GM18526 (cell line): ENCODE results near the gene NOS1AP.

Experiments used
- POLR2A ChIP-seq: IDR thresholded peaks from 3 replicates; pipeline ENCODE4 v1.6.1; 2011; ENCODE audit not compliant: insufficient read length; ENCODE audit errors: extremely low read depth

Gene NOS1AP

DNA sequence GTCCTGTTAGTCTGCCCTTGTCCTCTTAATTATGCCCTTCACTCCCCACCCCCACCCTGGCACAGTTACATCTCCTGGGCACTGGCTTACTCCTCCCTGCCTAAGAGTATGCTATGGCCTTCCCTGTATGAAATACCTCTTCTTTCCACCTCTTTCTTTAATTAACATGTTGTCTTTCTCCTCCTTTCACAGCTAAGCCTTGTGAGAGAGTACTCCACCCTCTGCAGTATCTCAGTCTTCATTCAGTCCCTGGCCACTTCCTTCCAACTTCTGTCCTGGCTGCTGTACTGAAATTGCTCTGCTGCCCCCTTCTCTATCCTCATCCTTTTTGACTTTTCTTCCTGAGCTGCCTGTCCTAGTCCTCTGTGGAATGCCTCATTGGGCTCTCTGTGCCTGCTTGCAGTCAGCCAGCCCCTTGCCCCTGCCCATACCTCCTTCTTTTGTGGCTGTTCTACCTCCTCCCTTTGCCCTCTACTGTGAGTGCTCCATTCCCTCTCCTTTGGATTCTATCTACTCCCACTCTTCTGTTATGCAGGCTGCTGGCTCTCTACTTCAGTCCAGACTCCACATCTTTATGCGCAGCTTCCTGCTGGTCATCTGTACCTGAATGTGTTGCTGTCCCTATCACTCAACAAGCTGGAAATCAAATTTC, 8.3 kb downstream of the NOS1AP start:
- no peak for TF ChIP-seq POLR2A

DNA sequence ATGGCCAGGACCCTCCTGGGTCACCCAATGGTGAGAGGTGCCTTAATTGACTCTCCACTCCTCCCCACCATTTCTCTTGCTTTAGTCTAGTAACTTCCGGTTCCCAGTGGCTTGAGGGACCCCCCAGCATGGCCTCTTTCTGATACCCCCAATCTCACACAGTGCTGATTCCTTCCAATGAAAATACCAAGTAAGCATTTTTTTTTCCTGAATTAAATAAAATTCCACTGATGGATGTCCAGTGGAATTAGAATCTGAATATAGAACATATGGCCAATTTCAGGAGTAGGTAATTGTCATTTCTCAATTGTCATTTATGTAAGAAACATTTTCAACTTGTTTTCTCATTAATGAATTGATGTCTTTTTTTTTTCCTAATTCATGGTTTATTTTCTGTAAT, 9.5 kb downstream of the NOS1AP start:
- no peak for TF ChIP-seq POLR2A

DNA sequence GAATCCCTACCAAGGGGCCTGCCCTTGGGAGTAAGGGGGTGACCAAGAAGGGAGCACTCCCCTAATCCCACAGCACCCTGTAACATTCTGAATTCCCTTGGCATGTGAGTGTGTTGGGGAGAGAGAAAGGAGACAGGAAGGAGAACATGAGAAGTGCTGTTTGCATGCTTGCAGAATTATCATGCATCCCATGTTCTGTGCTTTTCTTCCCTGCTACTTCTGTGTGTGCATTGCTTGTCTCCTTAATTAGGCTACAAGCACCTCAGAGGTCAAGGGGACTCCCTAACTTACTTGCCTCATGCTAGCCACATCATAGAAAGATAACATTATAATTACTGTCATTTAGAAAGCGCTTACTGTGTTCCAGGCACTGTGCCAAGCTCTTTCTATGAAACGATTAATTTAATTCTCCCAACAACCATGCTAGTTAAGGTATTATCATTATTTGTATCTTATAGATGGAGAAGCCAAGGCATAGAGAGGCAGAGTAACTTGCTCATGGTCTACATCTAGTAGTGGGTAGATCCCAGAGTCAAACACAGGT, 11.1 kb downstream of the NOS1AP start:
- no peak for TF ChIP-seq POLR2A

DNA sequence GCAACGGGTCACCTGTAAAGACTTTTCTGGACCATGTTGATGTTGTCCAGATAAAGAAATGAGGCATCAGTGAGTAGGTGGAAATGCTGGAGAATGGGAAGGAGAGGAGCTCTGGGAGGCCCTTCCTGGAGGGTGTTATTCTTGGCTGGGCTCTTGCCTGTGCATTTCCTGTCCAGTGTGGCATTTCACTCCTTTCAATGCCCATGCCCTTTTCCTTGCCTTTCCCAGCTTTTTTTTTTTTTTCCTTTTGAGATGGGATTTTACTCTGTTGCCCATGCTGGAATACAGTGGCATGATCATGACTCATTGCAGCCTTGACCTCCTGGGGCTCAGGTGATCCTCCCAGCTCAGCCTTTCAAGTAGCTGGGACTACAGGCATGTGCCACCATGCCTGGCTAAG, 11.8 kb downstream of the NOS1AP start:
- TF ChIP-seq POLR2A = no peak

DNA sequence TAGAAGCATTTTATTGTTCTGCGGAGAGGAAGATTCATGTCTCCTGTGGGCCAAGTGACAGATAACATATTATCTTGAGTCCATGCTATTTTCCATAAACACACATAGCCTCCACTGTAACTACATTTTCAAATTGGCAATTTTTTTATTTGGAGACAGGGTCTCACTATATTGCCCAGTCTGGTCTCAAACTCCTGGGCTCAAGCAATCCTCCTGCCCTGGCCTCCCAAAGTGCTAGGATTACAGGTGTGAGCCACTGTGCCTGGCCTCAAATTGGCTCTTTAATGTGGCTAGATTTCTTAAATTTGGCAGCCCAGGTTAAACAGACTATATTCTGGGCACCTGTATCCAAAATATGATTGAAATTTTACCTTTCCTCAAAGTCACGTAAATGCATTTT, 13.8 kb downstream of the NOS1AP start:
- TF ChIP-seq POLR2A = no peak

DNA sequence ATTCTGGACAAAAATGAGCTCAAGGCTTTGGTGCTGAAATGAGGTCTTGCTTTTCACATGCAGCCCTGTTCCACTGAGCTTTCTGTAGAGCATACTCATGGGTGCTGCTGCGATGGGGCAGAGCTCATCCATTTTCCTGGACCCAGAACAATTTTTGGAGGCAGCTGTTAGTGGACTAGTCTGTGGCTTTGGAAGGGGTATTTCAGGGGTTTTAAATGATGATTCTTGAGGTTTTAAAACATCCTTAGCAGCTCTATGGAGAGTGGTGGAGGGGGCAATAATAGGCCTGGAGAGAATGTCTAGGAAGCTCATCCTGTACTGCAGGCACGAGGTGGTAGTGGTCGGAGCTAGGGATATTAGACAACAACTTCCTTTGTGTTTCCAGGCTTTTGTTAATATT, 16.5 kb downstream of the NOS1AP start:
- no peak for TF ChIP-seq POLR2A

DNA sequence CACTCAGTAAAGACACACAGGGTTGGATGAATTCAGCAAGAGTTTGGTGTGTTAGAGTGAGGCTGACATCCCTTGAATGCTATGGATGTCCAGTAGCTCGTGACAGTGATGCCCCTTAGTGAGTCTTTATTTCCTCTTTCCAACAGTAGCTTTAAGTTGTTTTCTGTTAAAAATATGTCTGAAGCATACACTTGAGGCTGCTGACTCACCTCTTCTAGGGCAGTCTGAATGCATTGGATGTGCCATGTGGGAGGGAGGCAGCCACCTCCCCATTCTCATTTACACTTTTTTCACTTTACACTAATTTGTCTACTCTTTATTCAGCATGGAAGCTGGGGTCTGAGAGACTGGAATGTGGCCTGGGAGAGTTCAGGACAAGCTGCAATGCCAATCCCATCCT, 17.6 kb downstream of the NOS1AP start:
- no peak for TF ChIP-seq POLR2A

DNA sequence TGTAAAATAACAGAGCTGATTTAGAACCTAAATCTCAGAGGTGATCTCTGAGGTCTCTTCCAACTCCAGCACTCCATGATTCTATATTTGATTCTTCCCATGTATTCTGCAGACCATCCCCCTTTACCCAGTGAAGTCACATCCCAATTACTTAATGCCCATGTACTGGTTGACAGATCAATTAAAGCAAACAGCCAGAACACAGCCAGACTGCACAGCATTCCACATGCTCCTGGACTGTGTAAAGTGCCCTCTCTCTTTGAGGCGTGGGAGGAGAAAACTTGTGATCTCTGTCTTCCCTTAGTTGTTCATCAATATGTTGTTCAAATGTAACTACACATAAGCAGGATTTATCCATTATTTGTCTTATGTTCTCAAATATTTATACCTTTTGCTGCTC, 18.1 kb downstream of the NOS1AP start:
- no peak for TF ChIP-seq POLR2A

DNA sequence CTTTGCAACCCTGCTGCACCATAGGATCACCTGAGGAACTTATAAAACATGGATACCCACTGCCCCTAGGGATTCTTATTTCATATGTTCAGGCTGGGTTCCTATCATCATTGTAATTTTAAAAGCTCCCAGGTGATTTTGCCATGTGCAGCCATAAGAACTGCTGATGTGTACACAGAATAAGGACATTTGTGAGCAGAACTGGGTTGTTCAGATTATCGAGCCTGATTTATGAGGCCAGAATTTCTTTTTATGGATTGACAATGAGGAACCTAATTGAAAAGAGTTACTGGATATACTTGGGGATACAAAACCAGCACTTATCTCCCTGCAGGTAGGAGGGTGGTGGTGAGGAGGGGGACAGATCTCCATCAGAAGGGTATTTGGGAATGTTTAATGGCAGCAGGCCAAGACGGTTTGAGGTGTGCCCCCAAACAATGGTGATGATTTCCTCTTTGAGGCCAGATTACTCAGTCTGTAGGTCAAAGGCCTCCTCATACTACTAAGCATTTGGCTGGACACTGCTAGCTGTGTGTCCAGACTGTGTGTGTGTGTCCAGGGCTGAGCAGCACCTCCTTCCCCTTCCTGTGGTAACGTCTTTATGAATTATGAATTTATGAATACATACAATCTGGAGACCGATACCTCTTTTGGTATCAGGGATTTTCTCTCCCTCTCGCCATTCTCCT, 18.9 kb downstream of the NOS1AP start:
- TF ChIP-seq POLR2A = no peak

DNA sequence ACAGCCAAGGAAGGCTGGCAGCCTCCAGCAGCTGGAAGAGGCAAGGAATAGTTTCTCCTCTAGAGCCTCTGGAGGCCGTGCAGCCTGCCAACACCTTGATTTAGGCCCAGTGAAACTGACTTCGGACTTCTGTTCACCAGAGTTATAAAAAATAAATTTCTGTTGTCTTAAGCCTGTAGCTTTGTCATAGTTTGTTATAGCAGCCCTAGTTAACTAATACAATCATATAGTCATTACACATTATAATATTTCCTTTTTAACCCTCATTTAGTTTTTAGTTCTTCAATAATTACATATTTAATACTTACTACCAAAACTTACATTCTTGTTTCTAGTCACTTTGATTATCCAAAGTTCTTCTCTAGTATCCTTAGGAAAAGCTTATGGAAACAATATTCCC, 20.3 kb downstream of the NOS1AP start:
- TF ChIP-seq POLR2A = no peak

DNA sequence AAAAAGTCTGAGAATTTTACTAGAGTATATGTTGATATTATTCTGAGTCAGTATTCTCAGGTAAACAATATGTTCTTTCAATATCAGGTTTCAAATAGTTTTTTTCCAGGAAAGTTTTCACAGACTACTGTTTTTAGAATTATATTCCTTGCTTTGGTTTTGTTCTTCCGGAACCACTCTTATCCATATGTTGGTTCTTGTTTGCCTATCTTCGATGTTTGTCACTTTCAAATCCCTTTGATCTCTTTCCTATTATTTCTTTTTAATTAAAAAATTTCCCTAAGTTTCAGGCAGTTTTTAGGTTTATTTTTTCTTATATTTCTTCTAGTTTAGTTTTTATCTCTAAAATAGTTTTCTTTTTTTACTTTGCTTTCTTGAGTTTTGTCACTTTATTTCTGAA, 20.9 kb downstream of the NOS1AP start:
- no peak for TF ChIP-seq POLR2A

DNA sequence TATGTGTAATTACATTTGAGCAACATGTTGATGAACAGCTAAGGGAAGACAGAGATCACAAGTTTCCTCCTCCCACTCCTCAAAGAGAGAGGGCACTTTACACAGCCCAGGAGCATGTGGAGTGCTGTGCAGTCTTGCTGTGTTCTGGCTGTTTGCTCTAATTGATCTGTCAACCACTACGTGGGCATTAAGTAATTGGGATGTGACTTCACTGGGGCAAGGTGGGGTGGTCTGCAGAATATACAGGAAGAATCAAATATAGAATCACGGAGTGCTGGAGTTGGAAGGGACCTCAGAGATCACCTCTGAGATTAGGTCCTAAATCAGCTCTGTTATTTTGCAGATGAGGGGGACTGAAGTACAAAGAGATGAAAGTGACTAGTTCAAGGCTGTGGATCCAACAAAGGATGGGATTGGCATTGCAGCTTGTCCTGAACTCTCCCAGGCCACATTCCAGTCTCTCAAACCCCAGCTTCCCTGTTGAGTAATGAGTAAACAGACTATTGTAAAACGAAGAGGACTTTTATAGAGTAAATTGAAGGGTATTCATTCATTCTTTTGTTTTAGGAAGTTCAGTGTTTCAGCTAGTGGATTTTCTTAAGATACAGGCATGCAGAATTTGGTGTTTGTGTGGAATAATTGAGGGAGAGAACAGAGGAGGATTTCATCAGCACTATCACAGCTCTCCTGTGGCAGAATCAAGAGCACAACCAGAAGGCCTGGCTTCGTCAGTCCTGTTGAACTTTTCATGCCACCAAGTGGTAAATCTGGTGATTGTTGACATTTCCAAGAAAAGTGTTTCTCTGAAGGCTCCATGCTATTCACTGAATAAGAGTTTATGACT, 22.4 kb downstream of the NOS1AP start:
- no peak for TF ChIP-seq POLR2A

DNA sequence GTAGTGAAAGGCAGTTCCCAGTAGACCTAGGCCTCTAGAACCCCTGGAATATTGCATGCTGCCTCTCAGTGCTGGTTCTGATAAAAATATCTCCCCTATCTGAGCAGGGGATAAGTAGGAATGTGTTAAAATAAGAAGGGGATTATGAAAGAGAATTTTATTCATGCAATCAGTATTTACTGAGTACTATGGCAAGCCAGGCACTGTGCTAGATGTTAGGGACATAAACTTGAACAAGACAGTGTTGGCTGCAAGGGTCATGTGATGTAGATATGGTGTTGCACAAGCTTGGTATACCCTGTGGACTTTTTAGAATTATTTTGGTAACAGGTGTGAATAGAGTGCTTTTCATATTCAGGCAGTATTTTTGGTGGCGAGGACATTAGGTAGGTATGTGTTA, 23.6 kb downstream of the NOS1AP start:
- no peak for TF ChIP-seq POLR2A

DNA sequence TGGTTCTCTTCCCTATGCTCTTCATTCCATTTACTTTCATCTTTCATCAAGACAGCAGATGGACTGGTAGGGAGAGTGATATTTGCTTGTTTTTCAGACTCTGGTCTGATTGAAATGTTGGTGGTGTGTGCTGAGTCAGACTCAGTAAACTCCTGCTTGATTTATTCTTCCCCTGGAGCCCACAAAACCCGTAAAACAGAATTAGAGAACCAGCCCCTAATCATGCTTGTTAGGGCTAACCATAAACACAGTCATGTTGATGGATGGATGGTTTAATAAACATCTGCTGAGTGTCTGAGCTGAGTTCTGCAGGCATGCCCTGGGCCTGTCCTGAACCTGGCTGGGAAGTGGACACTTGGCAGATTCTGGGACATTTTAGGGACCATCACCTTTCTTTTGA, 24.8 kb downstream of the NOS1AP start:
- TF ChIP-seq POLR2A = no peak

DNA sequence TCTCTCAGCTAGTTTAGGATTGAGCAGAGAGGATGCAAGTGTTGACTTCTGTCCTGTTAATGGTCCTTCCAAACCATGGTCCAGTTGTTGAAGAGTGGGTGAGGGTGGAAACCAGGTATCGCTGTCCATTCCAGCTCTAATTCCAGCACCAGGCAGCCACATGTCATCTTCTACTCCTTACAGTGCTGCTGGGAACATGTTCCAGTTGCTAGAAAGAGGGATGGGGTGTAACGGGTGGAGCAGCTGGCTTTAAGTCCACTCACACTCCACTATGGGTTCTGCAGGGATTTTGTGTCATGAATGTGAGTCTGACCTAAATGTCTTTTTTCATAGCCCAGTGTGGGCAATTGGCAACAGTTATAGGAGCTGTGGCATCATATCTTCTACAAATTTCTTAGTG, 25.2 kb downstream of the NOS1AP start:
- no peak for TF ChIP-seq POLR2A

DNA sequence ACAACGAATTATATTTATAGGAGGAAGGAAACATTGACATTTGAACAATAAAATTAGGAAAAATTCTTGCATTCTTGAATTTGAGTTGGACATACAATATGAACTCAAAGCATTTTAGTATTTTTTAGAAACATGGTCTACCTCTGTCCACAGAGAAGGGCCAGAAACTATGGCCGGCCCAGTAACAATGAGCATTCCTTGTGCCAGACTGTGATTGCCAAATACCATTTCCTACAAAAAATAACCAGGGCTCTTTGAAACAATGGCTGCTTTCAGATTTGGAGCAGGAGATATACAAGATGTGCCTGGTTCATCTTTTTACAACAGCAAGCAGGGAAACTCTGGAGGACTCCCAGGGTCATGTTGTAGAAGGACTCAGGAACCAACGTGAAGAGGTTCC, 38.4 kb downstream of the NOS1AP start:
- TF ChIP-seq POLR2A = no peak
